Central memory CD8-positive, alpha-beta T cell (primary cell): ENCODE results near the gene SYT15.
"Not testable (repeated sequence)": the region's sequence is repeated elsewhere in the genome, so short reads cannot be mapped to it uniquely, and the experiment has no call there.

ENCODE experiments used
- ATAC-seq: fragments of 150-1000 bp; cut with Tn5 transposase; replicated peaks from 2 replicates; pipeline ENCODE4 v1.10.0; 2022; ENCODE audit warnings: mild to moderate bottlenecking, moderate FRiP score, moderate number of reproducible peaks; ENCODE audit not compliant: poor library complexity, severe bottlenecking; ENCODE audit errors: extremely low read depth
- DNase-seq, 2 donors: peaks; one replicate each; pipeline ENCODE4 v3.0.0; 2021; ENCODE audit warnings: low spot score in 2 of 2
- H3K27ac Mint-ChIP-seq: one replicate; pipeline ENCODE4 v1.8.0; 2022; ENCODE audit warnings: low read depth, mild to moderate bottlenecking, moderate library complexity, mixed read lengths
- H3K27me3 Mint-ChIP-seq: one replicate; pipeline ENCODE4 v1.8.0; 2022; ENCODE audit warnings: mixed read lengths
- H3K36me3 Mint-ChIP-seq: one replicate; pipeline ENCODE4 v1.8.0; 2022; ENCODE audit warnings: mild to moderate bottlenecking, moderate library complexity, mixed read lengths; ENCODE audit not compliant: insufficient read depth
- H3K4me1 Mint-ChIP-seq: one replicate; pipeline ENCODE4 v1.8.0; 2022; ENCODE audit warnings: mixed read lengths
- H3K4me3 Mint-ChIP-seq: one replicate; pipeline ENCODE4 v1.8.0; 2022; ENCODE audit warnings: mild to moderate bottlenecking, moderate library complexity, mixed read lengths
- H3K9me3 Mint-ChIP-seq: one replicate; pipeline ENCODE4 v1.8.0; 2022; ENCODE audit warnings: mixed read lengths

SYT15 gene

DNA sequence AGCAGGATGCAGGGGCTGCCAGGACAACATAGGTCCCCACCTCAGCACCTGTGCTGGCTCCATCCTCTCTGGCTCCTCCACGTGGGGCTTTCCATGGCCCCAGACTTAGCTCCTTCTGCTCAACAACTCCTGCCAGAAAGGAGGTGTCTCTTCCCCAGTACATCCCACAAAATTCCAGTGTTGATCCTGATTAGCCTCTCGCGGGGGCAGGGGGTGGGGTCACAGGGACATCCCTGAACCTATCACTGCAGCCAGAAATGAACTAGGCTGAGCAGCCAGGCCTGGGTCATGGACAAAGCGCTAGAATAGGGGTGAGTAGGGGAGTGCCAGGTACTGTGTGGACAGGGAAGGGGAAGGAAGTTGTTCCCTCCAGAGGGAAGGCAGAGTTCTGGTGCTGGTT is 5.0 kb upstream of the SYT15 start:
- DNase-seq, ATAC-seq, H3K4me3 Mint-ChIP-seq, H3K4me1 Mint-ChIP-seq, H3K9me3 Mint-ChIP-seq, H3K27me3 Mint-ChIP-seq, H3K27ac Mint-ChIP-seq, H3K36me3 Mint-ChIP-seq: not testable (repeated sequence)

DNA sequence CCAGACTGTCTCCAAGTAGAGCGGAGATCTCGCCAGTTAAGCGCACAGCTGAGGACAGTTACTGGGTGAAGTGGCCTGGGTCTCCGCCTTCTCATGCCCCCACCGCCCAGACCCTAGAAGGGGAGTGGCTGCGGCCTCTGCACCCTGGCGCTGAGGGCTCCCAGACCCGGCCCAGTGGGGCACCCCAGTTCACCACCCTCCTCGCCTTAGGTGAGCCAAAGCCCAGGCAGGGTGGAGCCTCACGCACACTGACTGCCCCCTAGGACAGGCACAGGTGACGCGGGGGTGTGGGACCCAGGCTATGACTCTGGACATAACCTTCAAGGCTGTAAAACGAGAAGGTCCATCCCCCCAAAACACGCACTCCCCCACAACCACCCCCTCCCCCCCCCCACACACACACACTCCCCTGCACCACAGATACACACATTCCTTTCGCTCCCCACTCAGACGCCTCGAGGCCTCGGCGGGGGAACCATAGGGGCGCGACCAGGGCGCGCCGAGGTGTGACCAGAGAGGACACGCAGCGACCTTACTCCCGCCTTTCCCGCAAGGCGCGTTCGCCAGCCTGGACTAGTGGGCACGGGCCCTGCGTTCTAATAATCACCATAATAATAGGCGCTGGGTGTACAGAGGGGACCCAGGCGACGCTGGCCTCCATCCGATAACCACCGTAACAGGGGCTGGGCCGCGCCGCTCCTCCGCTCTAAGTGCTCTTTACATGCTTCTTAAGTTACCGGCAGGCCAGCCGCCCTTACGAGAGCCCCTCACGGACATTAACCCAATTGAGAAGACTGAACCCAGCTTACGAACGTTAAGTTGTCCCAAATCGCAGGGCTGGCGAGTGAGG is 1.1 kb upstream of the SYT15 start:
- H3K36me3 Mint-ChIP-seq, H3K4me3 Mint-ChIP-seq, H3K9me3 Mint-ChIP-seq, DNase-seq, H3K4me1 Mint-ChIP-seq, H3K27ac Mint-ChIP-seq, H3K27me3 Mint-ChIP-seq, ATAC-seq: not testable (repeated sequence)

DNA sequence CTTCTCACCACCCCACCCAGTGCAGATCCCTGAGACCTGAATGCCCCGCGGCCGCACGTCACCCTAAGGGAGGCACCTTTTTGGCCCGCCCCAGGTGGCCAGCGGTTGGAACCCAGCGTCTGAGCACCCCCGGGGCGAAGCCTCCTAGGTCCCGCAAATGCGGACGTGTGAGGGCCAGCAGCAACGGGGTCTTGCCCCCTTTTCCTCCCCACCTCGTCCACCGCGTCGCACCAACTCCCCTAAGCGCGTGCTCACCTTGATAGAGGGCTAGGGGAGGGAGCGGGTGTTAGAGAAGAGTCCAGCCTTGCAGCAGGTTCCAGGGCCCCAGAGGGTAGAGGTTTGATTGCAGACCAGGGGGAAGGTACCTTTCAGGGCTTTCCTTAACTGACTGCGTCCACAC is 450 bp downstream of the SYT15 start:
- not testable (repeated sequence) for DNase-seq, H3K27ac Mint-ChIP-seq, H3K36me3 Mint-ChIP-seq, H3K9me3 Mint-ChIP-seq, H3K4me3 Mint-ChIP-seq, H3K27me3 Mint-ChIP-seq, ATAC-seq, H3K4me1 Mint-ChIP-seq

DNA sequence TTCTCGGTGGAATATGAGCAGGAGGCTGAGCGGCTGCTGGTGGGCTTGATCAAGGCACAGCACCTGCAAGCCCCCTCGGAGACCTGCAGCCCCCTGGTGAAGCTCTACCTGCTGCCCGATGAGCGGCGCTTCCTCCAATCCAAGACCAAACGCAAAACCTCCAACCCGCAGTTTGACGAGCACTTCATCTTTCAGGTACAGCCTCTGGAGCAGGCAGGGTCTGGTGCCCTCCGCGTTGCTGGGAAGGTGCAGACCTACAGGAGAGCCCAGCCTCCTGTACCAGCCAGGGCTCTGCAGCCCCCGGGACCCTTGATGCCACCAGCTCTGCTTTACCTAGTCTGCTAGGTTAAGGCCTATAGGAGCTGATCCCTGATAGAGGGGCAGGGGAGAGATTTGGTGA is 3.1 kb downstream of the SYT15 start:
- not testable (repeated sequence) for ATAC-seq, H3K36me3 Mint-ChIP-seq, H3K4me3 Mint-ChIP-seq, H3K27me3 Mint-ChIP-seq, H3K27ac Mint-ChIP-seq, DNase-seq, H3K4me1 Mint-ChIP-seq, H3K9me3 Mint-ChIP-seq

DNA sequence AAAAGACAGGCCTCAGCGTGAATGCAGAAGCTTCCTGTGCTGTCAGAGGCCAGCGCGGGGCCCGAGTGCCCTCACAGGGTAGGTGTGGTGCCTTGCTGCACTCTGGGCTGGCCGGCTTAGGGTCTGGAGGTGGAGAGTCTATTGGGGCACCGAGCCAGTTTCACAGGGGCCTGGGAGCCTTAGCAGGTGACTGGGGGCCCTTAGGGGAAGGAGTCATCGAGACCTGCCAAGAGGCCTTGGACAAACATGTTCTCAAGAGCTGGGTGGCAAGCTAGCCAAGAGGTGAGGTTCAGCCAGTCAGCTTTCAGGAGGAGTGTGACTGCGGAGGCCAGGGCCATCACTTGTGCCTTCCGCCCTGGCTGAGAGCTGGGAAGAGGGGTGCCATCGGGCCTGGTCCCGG is 3.6 kb downstream of the SYT15 start:
- not testable (repeated sequence) for H3K27me3 Mint-ChIP-seq, ATAC-seq, H3K36me3 Mint-ChIP-seq, H3K27ac Mint-ChIP-seq, H3K9me3 Mint-ChIP-seq, H3K4me1 Mint-ChIP-seq, H3K4me3 Mint-ChIP-seq, DNase-seq

DNA sequence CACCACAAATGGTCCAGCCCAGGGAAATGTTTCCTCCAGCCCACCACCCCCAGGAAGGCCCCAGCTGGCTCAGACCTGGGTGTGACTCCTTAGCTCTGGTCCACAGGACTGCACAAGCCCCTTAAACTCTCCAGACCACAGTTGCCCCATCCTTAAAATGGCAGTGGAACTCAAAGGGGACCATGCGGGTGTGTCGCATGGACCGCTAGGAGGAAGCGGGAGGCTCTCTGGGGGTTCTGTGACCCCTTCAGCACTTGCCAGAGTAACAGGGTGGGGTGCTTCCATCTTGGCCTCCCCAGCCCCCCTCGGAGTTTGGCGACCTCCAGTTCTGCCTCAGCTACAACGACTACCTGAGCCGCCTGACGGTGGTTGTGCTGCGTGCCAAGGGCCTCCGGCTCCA is 5.3 kb downstream of the SYT15 start:
- H3K27me3 Mint-ChIP-seq, H3K9me3 Mint-ChIP-seq, H3K4me3 Mint-ChIP-seq: not testable (repeated sequence)

DNA sequence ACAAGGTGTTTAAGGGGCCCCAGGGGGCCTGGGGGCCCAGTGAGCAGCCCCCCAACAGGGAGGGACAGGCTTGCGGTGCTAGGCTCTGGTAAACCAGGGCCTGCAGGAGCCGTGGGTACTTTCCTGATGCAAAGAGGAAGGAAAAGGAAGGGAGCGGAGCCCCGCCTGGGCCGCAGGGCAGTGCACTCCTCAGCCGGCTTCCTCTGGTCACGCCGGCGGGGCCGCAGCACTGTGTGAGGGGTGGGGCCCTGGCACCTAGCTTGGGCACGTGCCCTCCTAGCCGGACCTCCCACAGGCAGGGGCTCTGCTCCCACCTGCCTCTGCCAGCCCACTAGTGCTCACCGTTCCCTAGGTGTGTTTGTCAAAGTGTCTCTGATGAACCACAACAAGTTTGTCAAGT is 6.3 kb downstream of the SYT15 start:
- ATAC-seq, H3K27ac Mint-ChIP-seq, H3K9me3 Mint-ChIP-seq, H3K36me3 Mint-ChIP-seq, H3K4me1 Mint-ChIP-seq, H3K4me3 Mint-ChIP-seq, DNase-seq, H3K27me3 Mint-ChIP-seq: not testable (repeated sequence)

More for the DNA sequence above, 5.3 kb downstream of the SYT15 start:
- not testable (repeated sequence) for H3K4me1 Mint-ChIP-seq, H3K27ac Mint-ChIP-seq, H3K36me3 Mint-ChIP-seq, DNase-seq, ATAC-seq

DNA sequence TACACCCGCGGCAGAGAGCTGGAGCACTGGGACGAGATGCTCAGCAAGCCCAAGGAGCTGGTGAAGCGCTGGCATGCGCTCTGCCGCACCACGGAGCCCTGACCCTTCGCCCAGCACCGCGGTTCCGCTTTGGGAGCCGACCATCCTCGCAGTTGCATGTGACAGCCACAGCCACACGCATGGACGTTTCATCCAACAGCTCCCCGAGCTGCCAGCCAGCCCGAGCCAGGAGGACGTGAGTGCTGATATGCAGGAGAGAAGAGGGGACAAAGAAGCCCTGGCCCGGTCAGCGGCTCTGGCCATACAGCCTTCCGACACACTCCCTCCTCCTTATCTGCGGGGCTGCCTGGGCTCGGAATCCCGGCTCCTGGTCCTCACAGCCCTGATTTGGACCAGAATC is 8.6 kb downstream of the SYT15 start:
- not testable (repeated sequence) for H3K27ac Mint-ChIP-seq, DNase-seq, H3K9me3 Mint-ChIP-seq, H3K4me1 Mint-ChIP-seq, H3K27me3 Mint-ChIP-seq, H3K36me3 Mint-ChIP-seq, ATAC-seq, H3K4me3 Mint-ChIP-seq

DNA sequence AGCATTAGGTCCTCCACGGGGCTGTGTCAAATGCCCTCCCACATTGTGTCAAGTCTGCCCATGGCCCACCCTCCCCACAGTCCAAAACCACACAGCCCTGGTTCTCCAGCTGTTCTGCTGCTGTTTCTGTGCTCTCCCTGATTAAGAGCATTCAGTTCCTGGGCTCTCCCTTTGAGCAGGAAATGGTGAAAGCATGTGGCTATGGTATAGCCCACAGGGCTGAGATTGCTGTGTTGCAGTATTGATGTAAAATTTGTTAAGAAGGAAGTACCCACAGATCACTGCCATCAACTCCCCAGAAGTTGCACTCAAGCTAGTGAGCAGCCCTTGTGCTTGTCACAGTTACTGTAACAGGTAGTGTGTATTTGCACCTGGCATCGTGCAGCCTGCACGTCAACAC is 9.3 kb downstream of the SYT15 start:
- H3K9me3 Mint-ChIP-seq = not testable (repeated sequence)

DNA sequence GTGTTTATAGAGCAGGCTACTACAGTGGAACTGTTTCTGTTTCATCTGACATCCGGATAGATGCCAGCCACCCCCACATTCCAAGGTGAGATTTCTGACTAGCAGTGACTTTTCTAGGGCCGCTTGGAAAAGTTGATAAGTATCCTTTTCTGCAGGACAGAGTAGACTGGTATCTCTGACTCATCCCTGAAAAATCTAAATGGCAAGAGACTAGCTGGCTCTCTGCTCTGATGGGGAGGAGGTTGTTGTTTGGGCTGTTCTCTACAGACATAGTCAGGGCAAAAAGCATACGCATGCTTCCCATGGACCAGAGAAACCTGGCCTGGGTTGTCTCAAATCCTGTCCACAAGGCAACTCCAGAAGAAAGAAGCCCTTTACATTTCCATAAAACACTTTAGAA is 10.7 kb downstream of the SYT15 start:
- not testable (repeated sequence) for H3K27ac Mint-ChIP-seq, ATAC-seq, H3K4me1 Mint-ChIP-seq, H3K4me3 Mint-ChIP-seq, H3K9me3 Mint-ChIP-seq, H3K27me3 Mint-ChIP-seq, DNase-seq, H3K36me3 Mint-ChIP-seq

More for the DNA sequence above, 9.3 kb downstream of the SYT15 start:
- not testable (repeated sequence) for H3K4me3 Mint-ChIP-seq, H3K27me3 Mint-ChIP-seq, H3K4me1 Mint-ChIP-seq, H3K27ac Mint-ChIP-seq, DNase-seq, H3K36me3 Mint-ChIP-seq
- peak; percentile 44 for ATAC-seq

DNA sequence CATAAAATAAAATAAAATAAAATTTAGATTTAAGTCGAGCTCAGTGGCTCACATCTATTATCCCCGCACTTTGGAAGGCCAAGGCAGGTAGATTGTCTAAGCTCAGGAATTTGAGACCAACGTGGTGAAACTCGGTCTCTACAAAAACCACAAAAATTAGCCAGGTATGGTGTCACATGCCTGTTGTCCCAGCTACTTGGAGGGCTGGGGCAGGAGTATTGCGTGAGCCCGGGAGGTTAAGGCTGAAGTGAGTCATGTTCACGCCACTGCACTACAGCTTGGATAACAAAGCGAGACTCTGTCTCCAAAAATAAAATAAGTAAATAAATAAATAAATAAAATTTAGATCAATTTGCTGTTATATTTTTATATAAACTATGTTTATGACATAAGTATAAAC is 12.1 kb downstream of the SYT15 start:
- not testable (repeated sequence) for H3K36me3 Mint-ChIP-seq, H3K27me3 Mint-ChIP-seq, DNase-seq, H3K27ac Mint-ChIP-seq, H3K4me3 Mint-ChIP-seq, ATAC-seq, H3K9me3 Mint-ChIP-seq, H3K4me1 Mint-ChIP-seq

DNA sequence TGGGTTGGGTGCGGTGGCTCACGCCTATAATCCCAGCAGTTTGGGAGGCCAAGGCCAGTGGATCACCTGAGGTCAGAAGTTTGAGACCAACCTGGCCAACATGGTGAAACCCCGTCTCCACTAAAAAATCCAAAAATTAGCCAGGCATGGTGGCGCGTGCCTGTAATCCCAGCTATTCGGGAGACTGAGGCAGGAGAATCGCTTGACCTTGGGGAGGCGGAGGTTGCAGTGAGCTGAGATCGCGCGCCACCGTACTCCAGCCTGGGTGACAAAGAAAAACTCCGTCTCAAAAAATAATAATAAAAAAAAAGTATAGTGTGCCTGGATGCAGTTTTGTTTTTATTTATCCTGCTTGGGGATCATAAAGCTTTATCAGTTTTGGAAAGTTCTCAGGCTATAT is 14.4 kb downstream of the SYT15 start:
- not testable (repeated sequence) for H3K4me3 Mint-ChIP-seq, H3K27me3 Mint-ChIP-seq, DNase-seq, H3K27ac Mint-ChIP-seq, H3K9me3 Mint-ChIP-seq, H3K4me1 Mint-ChIP-seq, H3K36me3 Mint-ChIP-seq, ATAC-seq

DNA sequence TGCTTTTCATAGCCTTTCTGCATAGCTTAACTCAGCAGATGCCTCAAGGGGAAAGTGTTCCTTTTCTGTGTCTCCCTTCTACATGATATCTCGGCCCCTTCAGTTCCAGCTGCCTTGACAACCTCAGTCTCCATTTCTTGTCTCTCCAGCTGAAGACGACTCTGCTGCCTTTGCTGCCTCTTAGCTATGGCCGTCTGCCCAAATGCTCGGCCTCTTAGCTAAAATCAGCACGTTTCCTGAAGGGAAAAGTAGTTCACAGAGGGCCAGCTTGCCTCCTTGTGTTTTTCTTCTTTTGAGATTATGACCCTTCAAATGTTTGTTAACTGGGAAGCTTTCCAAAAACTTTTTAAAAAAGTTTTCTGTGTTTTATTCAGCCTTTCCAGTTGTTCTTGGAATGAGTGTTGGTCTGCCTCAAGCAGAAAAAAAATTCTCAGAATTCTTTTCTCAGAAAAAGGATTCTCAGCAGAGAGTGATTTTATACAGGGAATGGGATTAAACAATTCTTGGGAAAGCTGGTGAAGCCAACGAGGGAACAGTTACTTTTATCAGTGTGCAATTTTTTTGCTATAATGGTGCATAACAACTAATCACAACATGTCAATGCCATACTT is 15.6 kb downstream of the SYT15 start:
- H3K36me3 Mint-ChIP-seq, H3K4me3 Mint-ChIP-seq, H3K4me1 Mint-ChIP-seq, H3K27ac Mint-ChIP-seq, H3K27me3 Mint-ChIP-seq, DNase-seq, H3K9me3 Mint-ChIP-seq, ATAC-seq: not testable (repeated sequence)
